Smooth muscle cell of the brain vasculature (primary cell): Measurements from ENCODE around the gene POLR3H.

Source experiments
- DNase-seq: peaks from one replicate; pipeline ENCODE4 v3.0.0-alpha.2; 2012; ENCODE audit warnings: low read depth, low spot score

POLR3H gene

GRCh38 chr22:41537203-41537602 lies 7.1 kb downstream of the POLR3H start:
- DNase-seq, result no peak

GRCh38 chr22:41535244-41535643 lies 9.0 kb downstream of the POLR3H start:
- no peak for DNase-seq

GRCh38 chr22:41534219-41534618 lies 10.1 kb downstream of the POLR3H start:
- no peak for DNase-seq

GRCh38 chr22:41532908-41533825 lies 11.1 kb downstream of the POLR3H start:
- DNase-seq, result no peak

- DNase-seq, result no peak
Measured at GRCh38 chr22:41531715-41532477, 12.4 kb downstream of the POLR3H start.

GRCh38 chr22:41530890-41531714 lies 13.2 kb downstream of the POLR3H start:
- DNase-seq, result no peak

- DNase-seq, result no peak
Measured at GRCh38 chr22:41528938-41529561, 15.2 kb downstream of the POLR3H start.

- no peak for DNase-seq
Measured at GRCh38 chr22:41528132-41528766, 16.0 kb downstream of the POLR3H start.

GRCh38 chr22:41526830-41527799 lies 17.2 kb downstream of the POLR3H start:
- no peak for DNase-seq

GRCh38 chr22:41526226-41526829 lies 17.9 kb downstream of the POLR3H start:
- DNase-seq, result no peak

- no peak for DNase-seq
Measured at GRCh38 chr22:41525450-41526225, 18.6 kb downstream of the POLR3H start.

- no peak for DNase-seq
Measured at GRCh38 chr22:41524809-41525449, 19.3 kb downstream of the POLR3H start.

GRCh38 chr22:41524251-41524661 lies 20.0 kb downstream of the POLR3H start:
- DNase-seq, result no peak

GRCh38 chr22:41523464-41524221 lies 20.6 kb downstream of the POLR3H start:
- no peak for DNase-seq

GRCh38 chr22:41522813-41523212 lies 21.5 kb downstream of the POLR3H start:
- DNase-seq, result no peak

- DNase-seq, result no peak
Measured at GRCh38 chr22:41521126-41521525, 23.1 kb downstream of the POLR3H start.

GRCh38 chr22:41518048-41518347 lies 26.3 kb downstream of the POLR3H start:
- DNase-seq, result no peak
